Measurements from ENCODE around the gene LRRC26. TPM values are rescaled to one million over a fixed set of nuclear protein-coding genes. Genes with fewer than 3 reads are reported as not detected.

Gene LRRC26
- total RNA-seq (2021): 1.1 to 2.2 TPM (median 2.1 TPM) in 3 replicates
- Bru-seq, nascent RNA: percentile 14 among the genes with signal in this experiment
- long read RNA-seq, experiment 1, transcript LRRC26-201 (2 exons, 1,209 nt): major isoform, 8 of 8 reads
- long read RNA-seq, experiment 1, partial matches to known transcripts: 0 of 8 reads
- long read RNA-seq, experiment 1, other reads (novel, unspliced or antisense): 0 of 8 reads
- long read RNA-seq, experiment 2, partial matches to known transcripts: 0 of 2 reads
- long read RNA-seq, experiment 2, other reads (novel, unspliced or antisense): 0 of 2 reads
- long read RNA-seq, experiment 3: 0 reads

GRCh38 chr9:137169896-137170358 is at the start of gene LRRC26:
Gene LRRC26, minus strand, starts transcription at chr9:137170051. Its CDS starts 108 bp downstream, at chr9:137169943.
- TF ChIP-seq IRF1 (CRISPR knock-in tag; IDR thresholded peaks at IDR 0.05) (no peak), CBFB (CRISPR knock-in tag; IDR thresholded peaks at IDR 0.05; ENCODE audit: low read depth) (no peak), TP53 (CRISPR knock-in tag; IDR thresholded peaks at IDR 0.05) (no peak), JAZF1 (CRISPR knock-in tag; IDR thresholded peaks at IDR 0.05) (no peak), ZNF219 (CRISPR knock-in tag; IDR thresholded peaks at IDR 0.05; ENCODE audit: borderline replicate concordance) (no peak), ATF6 (CRISPR knock-in tag; IDR thresholded peaks at IDR 0.05) (no peak), ZNF317 (CRISPR knock-in tag; IDR thresholded peaks at IDR 0.05; ENCODE audit: borderline replicate concordance, low read depth) (no peak), MLX (CRISPR knock-in tag; IDR thresholded peaks at IDR 0.05) (no peak), PREB (CRISPR knock-in tag; IDR thresholded peaks at IDR 0.05; ENCODE audit: borderline replicate concordance) (no peak), ESRRA (CRISPR knock-in tag; IDR thresholded peaks at IDR 0.05; ENCODE audit: borderline replicate concordance) (no peak)
- no peak for ATAC-seq
- Mint-ChIP-seq H3K27ac (no peak within 1 kb of the TSS), H3K4me1 (peaks cover 6% of the 10 kb centered on the region), H3K36me3 (no peaks in the 10 kb centered on the region), H3K4me3 (peak within 1 kb of the TSS; percentile 62), H3K9me3 (no peaks in the 10 kb centered on the region), H3K27me3 (ENCODE audit: low read depth) (peaks cover 57% of the 10 kb centered on the region)
- ChIA-PET POLR2A (interaction anchor here (0.6 to 0.8 kb wide), 3 partner anchors 71 to 597 kb away, joined by 3 read pairs; partner anchors contain the start of genes MAN1B1 and TUBB4B), CTCF (interaction anchor here (0.7 to 3.1 kb wide), 16 partner anchors 9 to 141 kb away, joined by 3 to 17 read pairs (median 5); partner anchors contain the start of gene RNF224)
- no peak for DNase-seq (ENCODE audit: low spot score)

GRCh38 chr9:137218754-137219271 is 49.0 kb upstream of the LRRC26 start:
- DNase-seq (ENCODE audit: low spot score): no peak
- peaks cover 4% of the 10 kb centered on the region; the same call in 1 of the 2 replicates for H3K4me1 Mint-ChIP-seq
- ChIA-PET POLR2A (no interaction called here), CTCF (interaction anchor here (0.7 to 1.0 kb wide), 3 partner anchors 8 to 184 kb away, joined by 3 to 5 read pairs (median 3); partner anchors contain the start of gene RNF224)
- ATAC-seq: no peak
- H3K36me3 Mint-ChIP-seq: 0 out of 2 replicates have a peak, but pooled peaks cover 3% of the 10 kb centered on the region
- H3K4me3 Mint-ChIP-seq: no peak overlapping the region
- no peaks in the 10 kb centered on the region for H3K27me3 Mint-ChIP-seq (ENCODE audit: low read depth)
- 0 out of 2 replicates have a peak overlapping the region, but pooled peaks have one; percentile 19 for H3K27ac Mint-ChIP-seq
- no peaks in the 10 kb centered on the region for H3K9me3 Mint-ChIP-seq
- TF ChIP-seq HMGXB4 (CRISPR knock-in tag; IDR thresholded peaks at IDR 0.05): no peak
- no peak for TF ChIP-seq NR3C1 (CRISPR knock-in tag; conservative IDR thresholded peaks at IDR 0.05; ENCODE audit: low read depth)
- TF ChIP-seq NR2C2 (CRISPR knock-in tag; IDR thresholded peaks at IDR 0.05): no peak
- TF ChIP-seq NFYB (CRISPR knock-in tag; conservative IDR thresholded peaks at IDR 0.05; ENCODE audit: low read depth): no peak
- no peak for TF ChIP-seq ATF3 (CRISPR knock-in tag; conservative IDR thresholded peaks at IDR 0.05)
- TF ChIP-seq ZSCAN18 (CRISPR knock-in tag; IDR thresholded peaks at IDR 0.05): no peak
- TF ChIP-seq EMX1 (CRISPR knock-in tag; IDR thresholded peaks at IDR 0.05): no peak
- no peak for TF ChIP-seq ATF1 (CRISPR knock-in tag; IDR thresholded peaks at IDR 0.05)
- TF ChIP-seq ZBTB43 (CRISPR knock-in tag; IDR thresholded peaks at IDR 0.05): no peak
- no peak for TF ChIP-seq ZBTB21 (CRISPR knock-in tag; IDR thresholded peaks at IDR 0.05; ENCODE audit: borderline replicate concordance)
- TF ChIP-seq SP1 (CRISPR knock-in tag; conservative IDR thresholded peaks at IDR 0.05): no peak
- no peak for TF ChIP-seq RELA (CRISPR knock-in tag; IDR thresholded peaks at IDR 0.05; ENCODE audit: borderline replicate concordance)
- no peak for TF ChIP-seq ZNF423 (CRISPR knock-in tag; IDR thresholded peaks at IDR 0.05)
